IMR-90 (cell line): ENCODE data around the gene CHRNA10. TPM values are rescaled to one million over a fixed set of nuclear protein-coding genes. Genes with fewer than 3 reads are reported as not detected.

Source experiments
- ATAC-seq: fragments of 200-7000 bp; cut with Tn5 transposase; 2 replicates; pipeline ENCODE4 v1.9.1; 2020; ENCODE audit warnings: low read depth, mild to moderate bottlenecking, moderate library complexity
- BruUV-seq: library from RNA; stranded (reverse); fragments of 400-500 nt; replicated peaks from 2 replicates; lab custom pipeline; 2021; lab: Mats Ljungman, UMichigan
- CTCF ChIA-PET: fragments of 300-600 bp; formaldehyde crosslinking; extraction: SDS; loops from one replicate; lab custom pipeline; 2021; ENCODE audit warnings: antibody characterized with exemption; lab: Yijun Ruan, JAX
- POLR2A ChIA-PET: fragments of 300-600 bp; sonication (Branson Sonifier 250); formaldehyde crosslinking; loops from one replicate; lab custom pipeline; 2022; ENCODE audit warnings: antibody characterized with exemption; ENCODE audit not compliant: unreplicated experiment; lab: Charles Lee
- DNase-seq: peaks from one replicate; pipeline ENCODE4 v3.0.0; 2013
- H2AFZ ChIP-seq: replicated peaks from 2 replicates; pipeline ENCODE3; 2013; ENCODE audit warnings: low read length, mild to moderate bottlenecking; ENCODE audit not compliant: poor library complexity
- H2AK5ac ChIP-seq: 2 replicates; pipeline ENCODE4 v1.6.1; 2013; ENCODE audit warnings: low read depth, low read length, inconsistent platforms
- H2AK9ac ChIP-seq: replicated peaks from 2 replicates; pipeline ENCODE3; 2013; ENCODE audit warnings: mild to moderate bottlenecking, low read depth, low read length, moderate library complexity; ENCODE audit not compliant: poor library complexity
- H2BK120ac ChIP-seq: 2 replicates; pipeline ENCODE4 v1.6.1; 2013; ENCODE audit warnings: low read depth, low read length, inconsistent platforms
- H2BK15ac ChIP-seq: 3 replicates; pipeline ENCODE4 v1.6.1; 2013; ENCODE audit warnings: low read depth, low read length, inconsistent platforms
- H2BK20ac ChIP-seq: 2 replicates; pipeline ENCODE4 v1.6.1; 2013; ENCODE audit warnings: low read depth, mild to moderate bottlenecking, inconsistent platforms, low read length, moderate library complexity
- H2BK5ac ChIP-seq: 2 replicates; pipeline ENCODE4 v1.6.1; 2013; ENCODE audit warnings: mild to moderate bottlenecking, low read depth, low read length, inconsistent platforms; ENCODE audit not compliant: poor library complexity, severe bottlenecking
- H3K14ac ChIP-seq: replicated peaks from 2 replicates; pipeline ENCODE4 v1.6.1; 2013; ENCODE audit warnings: low read depth, low read length, inconsistent platforms
- H3K18ac ChIP-seq: 2 replicates; pipeline ENCODE4 v1.6.1; 2013; ENCODE audit warnings: low read depth, low read length, control low read depth
- H3K23ac ChIP-seq: 2 replicates; pipeline ENCODE4 v1.6.1; 2013; ENCODE audit warnings: low read depth, low read length, inconsistent platforms
- H3K27ac ChIP-seq: 2 replicates; pipeline ENCODE4 v1.5.1; 2013; ENCODE audit warnings: mild to moderate bottlenecking, control low read depth, low read length; ENCODE audit not compliant: insufficient read depth
- H3K27me3 ChIP-seq: 2 replicates; pipeline ENCODE4 v1.6.1; 2013; ENCODE audit warnings: low read length; ENCODE audit not compliant: control insufficient read depth, insufficient read depth
- H3K36me3 ChIP-seq: 2 replicates; pipeline ENCODE4 v1.6.1; 2013; ENCODE audit warnings: low read length, mixed read lengths; ENCODE audit not compliant: control insufficient read depth, insufficient read depth
- H3K4ac ChIP-seq: 2 replicates; pipeline ENCODE4 v1.6.1; 2013; ENCODE audit warnings: low read depth, low read length, inconsistent platforms
- H3K4me1 ChIP-seq: 2 replicates; pipeline ENCODE4 v1.6.1; 2013; ENCODE audit warnings: low read length, mixed read lengths; ENCODE audit not compliant: control insufficient read depth, insufficient read depth
- H3K4me2 ChIP-seq: 2 replicates; pipeline ENCODE4 v1.6.1; 2013; ENCODE audit warnings: low read depth, mild to moderate bottlenecking, control low read depth, low read length, moderate library complexity
- H3K4me3 ChIP-seq: 2 replicates; pipeline ENCODE4 v1.5.1; 2013; ENCODE audit warnings: low read depth, mild to moderate bottlenecking, control low read depth, low read length, moderate library complexity; ENCODE audit not compliant: insufficient read depth
- H3K56ac ChIP-seq: 2 replicates; pipeline ENCODE4 v1.6.1; 2013; ENCODE audit warnings: low read length, inconsistent platforms; ENCODE audit not compliant: insufficient read depth; ENCODE audit errors: extremely low read depth
- H3K79me1 ChIP-seq, 2 experiments: 2 replicates each; pipeline ENCODE4 v1.6.1; 2013; ENCODE audit warnings: low read length in 2 of 2, inconsistent platforms in 1 of 2, low read depth in 1 of 2
- H3K9ac ChIP-seq: 2 replicates; pipeline ENCODE4 v1.6.1; 2013; ENCODE audit warnings: low read depth, low read length, control low read depth
- H3K9me1 ChIP-seq: 2 replicates; pipeline ENCODE4 v1.6.1; 2013; ENCODE audit warnings: low read length, inconsistent platforms; ENCODE audit not compliant: insufficient read depth
- H3K9me3 ChIP-seq: 2 replicates; pipeline ENCODE4 v1.6.1; 2013; ENCODE audit warnings: low read length; ENCODE audit not compliant: control insufficient read depth, insufficient read depth
- H4K20me1 ChIP-seq: 2 replicates; pipeline ENCODE4 v1.6.1; 2013; ENCODE audit warnings: low read length, inconsistent platforms; ENCODE audit not compliant: insufficient read depth
- H4K5ac ChIP-seq: 2 replicates; pipeline ENCODE4 v1.6.1; 2013; ENCODE audit warnings: mild to moderate bottlenecking, low read depth, low read length, control low read depth
- H4K8ac ChIP-seq, 2 experiments: 2 replicates each; pipeline ENCODE4 v1.6.1; 2013; ENCODE audit warnings: low read depth in 2 of 2, low read length in 2 of 2, control low read depth in 1 of 2, inconsistent platforms in 1 of 2
- H4K91ac ChIP-seq: 2 replicates; pipeline ENCODE4 v1.6.1; 2013; ENCODE audit warnings: low read depth, low read length, inconsistent platforms; ENCODE audit not compliant: insufficient read depth
- BHLHE40 ChIP-seq: fragments of 150-350 bp; IDR thresholded peaks from 2 replicates; pipeline ENCODE4 v1.6.1; 2016; ENCODE audit warnings: mild to moderate bottlenecking, low read depth, low read length
- CHD1 ChIP-seq: IDR thresholded peaks from 2 replicates; pipeline ENCODE4 v1.6.1; 2012; ENCODE audit warnings: low read depth, low read length, improper control_type of control experiment
- CTCF ChIP-seq: conservative IDR thresholded peaks from 2 replicates; pipeline ENCODE4 v1.5.1; 2012; ENCODE audit warnings: mild to moderate bottlenecking, low read depth, low read length, improper control_type of control experiment
- ELK1 ChIP-seq: fragments of 150-350 bp; IDR thresholded peaks from 2 replicates; pipeline ENCODE4 v1.6.1; 2016; ENCODE audit warnings: low read depth, mild to moderate bottlenecking, low read length, moderate library complexity, borderline replicate concordance
- FOS ChIP-seq: fragments of 150-350 bp; IDR thresholded peaks from 2 replicates; pipeline ENCODE4 v1.6.1; 2016; ENCODE audit warnings: low read depth, low read length
- MAFK ChIP-seq: IDR thresholded peaks from 2 replicates; pipeline ENCODE4 v1.6.1; 2012; ENCODE audit warnings: low read depth, low read length, improper control_type of control experiment
- MAZ ChIP-seq: IDR thresholded peaks from 2 replicates; pipeline ENCODE4 v1.6.1; 2012; ENCODE audit warnings: low read depth, mild to moderate bottlenecking, low read length, improper control_type of control experiment, moderate library complexity, borderline replicate concordance
- MXI1 ChIP-seq: IDR thresholded peaks from 2 replicates; pipeline ENCODE4 v1.6.1; 2012; ENCODE audit warnings: low read depth, mild to moderate bottlenecking, low read length, moderate library complexity, borderline replicate concordance
- NFE2L2 ChIP-seq: fragments of 150-350 bp; IDR thresholded peaks from 2 replicates; pipeline ENCODE4 v1.6.1; 2016; ENCODE audit warnings: low read depth, mild to moderate bottlenecking, low read length
- POLR2A ChIP-seq: IDR thresholded peaks from 2 replicates; pipeline ENCODE4 v1.6.1; 2012; ENCODE audit warnings: mild to moderate bottlenecking, low read depth, low read length
- RAD21 ChIP-seq: IDR thresholded peaks from 2 replicates; pipeline ENCODE4 v1.6.1; 2012; ENCODE audit warnings: low read length, improper control_type of control experiment
- RCOR1 ChIP-seq: IDR thresholded peaks from 2 replicates; pipeline ENCODE4 v1.6.1; 2012; ENCODE audit warnings: mild to moderate bottlenecking, low read length, improper control_type of control experiment; ENCODE audit not compliant: insufficient replicate concordance
- RFX5 ChIP-seq: IDR thresholded peaks from 2 replicates; pipeline ENCODE4 v1.8.0; 2012; ENCODE audit warnings: low read depth, mild to moderate bottlenecking, low read length, moderate library complexity
- SMC3 ChIP-seq: fragments of 150-350 bp; IDR thresholded peaks from 2 replicates; pipeline ENCODE4 v1.6.1; 2016; ENCODE audit warnings: low read depth, mild to moderate bottlenecking, antibody characterized with exemption, low read length, moderate library complexity
- WGBS, 2 experiments: methylation state at CpG; one replicate each; pipeline versions ENCODE4 v1.1.5 to v1.1.7; 2013; ENCODE audit warnings: missing lambda C conversion rate in 2 of 2; ENCODE audit not compliant: insufficient read length in 1 of 2; ENCODE audit errors: extremely low coverage in 2 of 2; 5-methylcytosine and 5-hydroxymethylcytosine counted together
- dilution Hi-C: fragments of 300-500 bp; cut with HindIII; formaldehyde crosslinking; loops from one replicate; pipeline ENCODE4 v1.14.3; 2018; ENCODE audit warnings: low sequenced_read_pairs; ENCODE audit not compliant: unreplicated experiment
- in situ Hi-C: fragments of 300-500 bp; cut with MboI; formaldehyde crosslinking; loops from 3 replicates; pipeline ENCODE4 v1.14.3; 2019; ENCODE audit warnings: low sequenced_read_pairs, inconsistent platforms, mixed read lengths
- intact Hi-C: fragments of 100-400 bp; cut with micrococcal nuclease; formaldehyde crosslinking; loops from 2 replicates; pipeline ENCODE4 v1.10.0; 2022
- polyA plus RNA-seq, 3 experiments: library from polyadenylated mRNA; depleted of rRNA; stranded (reverse); fragments of >200 nt; gene quantifications; 2 replicates each; pipeline ENCODE4 v1.2.3, GENCODE V29; 2012; ENCODE audit warnings: low replicate concordance in 1 of 3
- total RNA-seq: library from RNA; depleted of rRNA; stranded (reverse); fragments of >200 nt; gene quantifications from 2 replicates; pipeline ENCODE4 v1.2.3, GENCODE V29; 2012

CHRNA10 gene
- total and polyA plus RNA-seq, 2 of the 4 experiments (the other 2 are of a cell fraction) = 0.36 to 0.79 TPM

GRCh38 chr11:3635641-3636375 is 35.4 kb downstream of the CHRNA10 start:
- in situ Hi-C loops = no loop called here

More at GRCh38 chr11:3635641-3636375, 35.4 kb downstream of the CHRNA10 start:
- H3K4ac ChIP-seq = no peak overlapping the region
- H3K27ac ChIP-seq = no peak overlapping the region
- no peak overlapping the region for H3K18ac ChIP-seq
- no peak overlapping the region for H2BK15ac ChIP-seq
- no peak overlapping the region for H2AFZ ChIP-seq
- ATAC-seq (no peak), DNase-seq (no peak)
- no peak overlapping the region for H3K14ac ChIP-seq
- ChIA-PET CTCF (no interaction called here), POLR2A (no interaction called here)
- WGBS, 2 experiments = 71% methylated on average over 7 of the region's 15 CpGs; no CpG with 5 or more reads in 1 of the 2 experiments
- H3K56ac ChIP-seq = no peak overlapping the region
- H3K9me1 ChIP-seq = no peaks in the 10 kb centered on the region
- H4K8ac ChIP-seq = no peak overlapping the region
- H2BK20ac ChIP-seq = no peak overlapping the region
- no peak overlapping the region for H2AK5ac ChIP-seq
- TF ChIP-seq CTCF (no peak), BHLHE40 (no peak), RFX5 (no peak), NFE2L2 (no peak), CHD1 (no peak), POLR2A (no peak), MAZ (no peak), ELK1 (no peak), RAD21 (no peak), SMC3 (no peak), MXI1 (no peak), RCOR1 (no peak), FOS (no peak), MAFK (no peak)
- H3K4me1 ChIP-seq = no peaks in the 10 kb centered on the region
- no peak overlapping the region for H3K23ac ChIP-seq
- H3K27me3 ChIP-seq = peaks cover 44% of the 10 kb centered on the region
- no peaks in the 10 kb centered on the region for H3K36me3 ChIP-seq
- no peak overlapping the region for H4K91ac ChIP-seq
- H2BK120ac ChIP-seq = no peak overlapping the region
- H4K20me1 ChIP-seq = no peaks in the 10 kb centered on the region
- intact Hi-C loops (no loop called here), dilution Hi-C loops (no loop called here)
- no TSS peak for BruUV-seq
- H3K79me1 ChIP-seq = no peaks in the 10 kb centered on the region
- no peak overlapping the region for H2BK5ac ChIP-seq
- no peaks in the 10 kb centered on the region for H3K9me3 ChIP-seq
- no peak overlapping the region for H2AK9ac ChIP-seq
- H3K4me3 ChIP-seq = no peak overlapping the region
- no peak overlapping the region for H3K4me2 ChIP-seq
- H4K5ac ChIP-seq = no peak overlapping the region
- H3K9ac ChIP-seq = no peak overlapping the region
